Hematopoietic multipotent progenitor cell treated with erythropoietin and hydrocortisone succinate and interleukin-3 and kit ligand, for 17 days (in vitro differentiated cells): Measurements from ENCODE around the gene LRP1B.
"Not testable (repeated sequence)": the region's sequence is repeated elsewhere in the genome, so short reads cannot be mapped to it uniquely, and the experiment has no call there.

Experiments
- DNase-seq: peaks from one replicate; pipeline ENCODE4 v3.0.0-alpha.2; 2015; ENCODE audit warnings: low spot score

Gene LRP1B

DNA sequence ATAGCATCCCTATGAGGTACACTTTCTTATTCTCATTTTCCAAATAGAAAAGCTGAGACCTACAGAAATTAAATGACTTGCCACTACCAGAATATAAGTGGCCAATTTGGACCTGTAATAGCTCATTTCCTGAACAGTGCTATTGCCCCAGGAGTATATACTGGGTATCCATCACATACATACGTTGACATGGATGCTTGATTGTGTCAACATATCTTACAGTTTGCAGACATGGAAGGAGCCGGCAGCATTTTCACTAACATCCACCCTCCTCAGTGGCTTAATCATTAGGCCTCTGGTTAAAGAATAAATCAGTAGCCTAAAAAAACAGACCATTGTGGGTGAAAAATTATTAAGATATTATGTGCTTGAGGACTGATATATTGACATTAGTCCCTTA, 829.3 kb downstream of the LRP1B start:
- DNase-seq: no peak

GRCh38 chr2:141280037-141280436, 850.8 kb downstream of the LRP1B start:
- no peak for DNase-seq

DNA sequence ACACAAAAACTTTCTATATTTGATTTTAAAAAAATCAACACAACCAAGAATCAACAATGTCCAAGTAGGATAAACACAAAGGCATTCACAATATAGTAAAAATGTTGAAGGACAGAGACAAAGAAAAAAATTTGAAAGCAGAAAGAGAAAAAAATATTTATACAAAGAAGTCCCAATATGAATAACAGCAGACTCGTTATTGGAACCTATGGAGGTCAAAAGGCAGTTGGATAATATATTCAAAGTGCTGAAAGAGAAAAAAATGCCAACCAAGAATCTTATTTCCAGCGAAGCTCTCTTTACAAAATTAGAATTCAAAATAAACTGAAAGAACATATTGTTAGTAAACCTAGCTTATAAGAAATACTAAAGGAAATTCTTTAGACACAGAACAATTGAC, 859.5 kb downstream of the LRP1B start:
- DNase-seq: no peak

GRCh38 chr2:141264848-141265247, 866.0 kb downstream of the LRP1B start:
- DNase-seq: no peak

DNA sequence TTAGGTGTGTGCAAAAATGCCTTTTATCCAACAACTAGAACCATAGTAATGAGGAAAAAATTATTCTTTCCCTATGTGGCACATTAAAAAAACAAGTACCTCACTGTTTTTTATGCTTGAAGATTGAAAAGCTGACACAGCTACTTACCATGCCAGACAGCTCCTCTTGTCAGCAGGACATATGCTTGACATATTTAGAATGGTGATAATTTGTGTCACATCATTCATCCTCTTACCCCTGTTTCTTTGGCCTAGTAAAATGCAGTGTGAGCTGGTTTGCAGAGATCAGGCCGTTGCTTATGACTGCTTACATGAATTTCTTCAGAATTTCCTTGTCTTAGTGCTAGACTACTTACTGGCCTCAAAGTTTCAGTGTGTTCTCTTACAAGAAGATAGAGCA, 869.9 kb downstream of the LRP1B start:
- DNase-seq: no peak

- DNase-seq: no peak
These were observed 871.1 kb downstream of the LRP1B start for GRCh38 chr2:141259683-141260082.

GRCh38 chr2:141242008-141242407, 888.8 kb downstream of the LRP1B start:
- DNase-seq: no peak

- DNase-seq: no peak
These were observed 904.3 kb downstream of the LRP1B start for GRCh38 chr2:141226560-141226959.

- no peak for DNase-seq
These were observed 923.8 kb downstream of the LRP1B start for GRCh38 chr2:141207036-141207385.

DNA sequence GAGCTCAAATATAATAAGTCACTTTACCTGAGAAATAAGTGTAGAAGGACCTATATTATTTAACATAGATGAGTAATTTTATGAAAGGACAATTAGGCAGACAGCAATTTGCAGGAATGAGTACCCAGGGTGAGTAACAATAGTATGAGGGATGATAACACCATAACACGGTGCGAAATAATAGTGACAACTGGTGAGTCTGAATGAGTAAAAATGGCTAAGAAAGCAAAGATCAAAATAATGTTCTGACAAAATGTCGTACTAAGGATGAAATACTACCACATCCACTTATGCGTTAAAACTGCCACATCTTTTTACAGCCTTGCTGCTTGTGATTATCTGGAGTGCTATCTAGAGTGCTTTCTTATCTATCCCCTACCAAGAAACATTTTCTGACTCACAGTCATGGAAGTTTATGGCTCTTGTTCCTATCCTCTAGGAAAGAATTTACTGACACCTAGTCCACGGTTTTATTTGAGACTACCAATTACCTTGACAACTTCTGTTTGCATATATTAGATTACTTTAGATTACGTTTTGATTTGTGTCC, 929.7 kb downstream of the LRP1B start:
- no peak for DNase-seq

GRCh38 chr2:141200191-141200590, 930.6 kb downstream of the LRP1B start:
- DNase-seq: no peak

DNA sequence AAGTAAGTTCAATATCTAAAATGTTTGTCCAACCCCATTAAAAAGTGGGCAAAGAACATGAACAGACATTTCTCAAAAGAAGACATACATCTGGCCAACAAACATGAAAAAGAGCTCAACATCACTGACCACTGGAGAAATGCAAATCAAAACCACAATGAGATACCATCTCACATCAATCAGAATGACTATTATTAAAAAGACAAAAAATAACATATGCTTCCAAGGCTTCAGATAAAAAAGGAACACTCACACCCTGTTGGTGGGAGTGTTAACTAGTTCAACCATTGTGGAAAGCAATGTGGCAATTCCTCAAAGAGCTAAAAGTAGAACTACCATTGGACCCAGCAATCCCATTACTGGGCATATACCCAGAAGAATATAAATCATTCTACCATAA, 931.1 kb downstream of the LRP1B start:
- no peak for DNase-seq

- no peak for DNase-seq
These were observed 935.7 kb downstream of the LRP1B start for GRCh38 chr2:141195087-141195486.

GRCh38 chr2:141187075-141187439, 943.8 kb downstream of the LRP1B start:
- DNase-seq: no peak

DNA sequence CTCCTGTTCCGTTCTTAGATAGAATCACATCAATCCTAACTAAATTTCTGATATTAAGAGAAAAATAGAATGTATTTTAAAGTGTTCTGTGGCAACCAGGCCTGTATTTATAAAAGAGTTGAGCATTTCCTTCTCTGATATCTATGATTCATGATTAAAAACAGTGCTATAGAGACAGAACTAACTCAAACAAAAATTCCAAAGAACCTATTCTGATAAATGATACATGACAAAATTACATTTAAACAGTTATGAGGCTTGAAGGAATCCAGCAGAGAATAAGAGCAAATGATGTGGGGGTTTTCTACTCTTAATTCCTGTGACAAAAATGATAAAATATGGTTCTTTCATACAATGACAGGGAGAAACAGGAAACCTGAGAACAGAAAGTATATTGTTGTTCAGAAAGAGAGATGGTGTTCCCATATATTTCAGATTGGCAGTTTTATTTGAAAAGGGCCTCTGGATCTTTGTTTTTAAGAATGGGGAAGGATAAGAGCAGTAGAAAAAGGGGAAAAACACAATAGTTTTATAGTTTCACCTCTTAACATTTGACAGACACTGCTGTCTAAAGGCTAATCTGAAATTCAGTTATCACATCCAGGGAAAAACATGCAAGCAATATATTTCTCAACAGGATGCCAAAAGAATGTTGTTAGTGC, 944.3 kb downstream of the LRP1B start:
- DNase-seq: no peak

DNA sequence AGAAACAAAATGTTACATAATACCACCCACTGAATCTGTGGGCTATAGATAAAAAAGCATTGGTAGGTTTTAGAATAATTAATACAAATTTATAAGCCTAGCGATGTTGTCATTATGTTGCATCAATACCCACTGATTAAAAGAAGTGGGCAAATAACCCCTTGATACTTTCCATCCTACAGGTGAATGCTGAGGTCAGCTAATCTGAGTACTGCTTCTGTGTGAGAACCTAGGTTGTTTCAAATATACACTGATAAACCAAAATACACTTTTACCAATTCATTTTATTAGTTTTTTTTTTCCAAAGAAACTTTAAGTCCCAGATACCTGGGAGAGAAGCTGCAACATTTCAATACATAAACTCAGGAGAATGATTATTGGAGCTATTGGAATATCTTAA, 948.6 kb downstream of the LRP1B start:
- DNase-seq: no peak

DNA sequence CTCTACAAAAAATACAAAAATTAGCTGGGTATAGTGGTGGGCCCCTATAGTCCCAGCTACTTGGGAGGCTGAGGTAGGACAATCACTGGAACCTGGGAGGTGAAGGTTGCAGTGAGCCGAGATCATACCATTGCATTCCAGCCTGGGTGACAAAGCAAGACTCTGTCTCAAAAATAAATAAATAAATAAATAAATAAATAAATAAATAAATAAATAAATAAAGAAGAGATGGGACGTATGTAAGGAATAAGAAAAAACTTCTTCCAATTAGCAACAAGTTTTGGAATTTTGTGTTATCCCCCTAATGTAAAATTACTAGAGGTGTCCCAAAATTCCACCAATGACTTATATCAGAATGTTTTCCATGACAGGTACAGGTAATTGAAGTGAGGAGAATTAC, 961.7 kb downstream of the LRP1B start:
- not testable (repeated sequence) for DNase-seq

DNA sequence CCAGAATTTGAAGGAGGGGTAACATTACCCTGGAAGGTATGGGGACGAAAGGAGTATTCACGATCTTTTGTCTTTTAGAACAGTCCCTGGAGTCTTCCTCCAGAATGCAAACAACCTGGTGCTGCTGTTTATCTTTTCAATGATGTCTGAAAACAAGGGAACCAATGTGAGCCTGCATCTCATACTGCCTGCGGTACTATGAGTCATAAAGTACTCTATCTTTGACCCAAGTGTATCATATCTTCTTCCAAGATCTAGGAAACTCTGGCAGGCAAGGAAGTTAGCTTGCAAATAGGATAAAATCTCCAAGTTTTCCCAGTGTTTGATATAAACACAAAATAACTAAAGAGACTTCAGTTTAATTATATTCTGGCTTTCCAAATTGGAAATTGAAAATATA, 968.5 kb downstream of the LRP1B start:
- no peak for DNase-seq

GRCh38 chr2:141151611-141152286, 979.1 kb downstream of the LRP1B start:
- DNase-seq: no peak

DNA sequence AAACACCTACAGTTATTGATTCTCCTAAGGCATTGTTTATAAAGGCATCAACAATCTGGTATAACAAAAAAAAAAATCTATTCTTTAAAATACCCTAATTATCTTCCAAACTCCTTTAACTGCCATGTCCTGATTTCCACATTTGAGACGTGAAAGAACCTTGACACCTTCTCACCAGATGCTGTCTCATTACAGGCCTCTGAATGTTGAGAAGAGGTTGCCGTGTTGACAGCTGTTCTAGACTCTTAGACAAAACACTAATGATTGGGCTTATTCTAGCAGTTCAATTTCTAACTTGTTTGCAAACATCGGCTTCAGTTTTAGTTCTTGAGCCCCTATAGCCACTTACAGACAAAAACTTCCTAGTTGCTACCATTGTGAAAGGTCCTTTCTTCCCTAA, 988.8 kb downstream of the LRP1B start:
- no peak for DNase-seq

DNA sequence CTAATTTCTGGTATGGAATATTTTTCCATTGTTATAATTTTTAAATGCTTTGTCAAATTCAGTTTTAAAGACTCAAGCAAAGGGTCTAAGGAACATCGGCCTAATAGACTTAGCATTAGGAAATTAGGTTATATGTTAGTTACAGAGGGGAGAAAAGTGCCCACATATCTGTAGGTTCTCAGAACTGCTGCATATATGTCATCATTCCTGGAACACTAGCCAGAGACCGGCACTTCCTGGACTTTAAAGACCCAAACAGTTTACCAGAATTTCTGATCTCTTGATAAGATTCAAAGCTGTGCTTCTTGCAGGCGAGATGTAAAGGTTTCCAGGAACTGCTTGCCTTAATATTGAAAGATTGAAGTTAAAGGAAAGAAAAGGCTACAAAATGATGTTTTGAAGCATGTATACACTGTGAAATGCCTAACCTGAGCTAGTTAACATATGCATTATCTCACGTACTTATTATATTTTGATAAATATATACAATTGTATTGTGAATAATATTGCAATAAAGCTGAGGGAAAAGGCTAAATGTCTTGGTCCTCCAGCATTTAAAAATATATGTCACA, 993.6 kb downstream of the LRP1B start:
- DNase-seq: no peak

- no peak for DNase-seq
These were observed 996.9 kb downstream of the LRP1B start for GRCh38 chr2:141133883-141134282.

- DNase-seq: no peak
These were observed 1005.4 kb downstream of the LRP1B start for GRCh38 chr2:141125432-141125831.

GRCh38 chr2:141118836-141119235, 1012.0 kb downstream of the LRP1B start:
- DNase-seq: no peak
